Loucy (cell line): Measurements from ENCODE around the gene HDAC10.

Source experiments
- CTCF ChIP-seq: fragments of 200-600 bp; sonication (generic); conservative IDR thresholded peaks from 2 replicates; pipeline ENCODE4 v1.5.1; 2014; ENCODE audit warnings: mild to moderate bottlenecking, antibody characterized with exemption, low read length
- EZH2phosphoT487 ChIP-seq: fragments of 200-600 bp; IDR thresholded peaks from 2 replicates; pipeline ENCODE4 v1.6.1; 2018; ENCODE audit warnings: antibody characterized with exemption, mild to moderate bottlenecking, moderate library complexity, borderline replicate concordance

- TF ChIP-seq CTCF (no peak), EZH2phosphoT487 (no peak)
Measured at GRCh38 chr22:50211147-50211546, 39.9 kb downstream of the HDAC10 start.
